HL-60 (cell line): ENCODE results near the gene HHAT.

Experiments used
- GABPA ChIP-seq: IDR thresholded peaks from 2 replicates; pipeline ENCODE4 v1.6.1; 2012; ENCODE audit warnings: low read depth
- TF ChIP-seq, protein P1 (sequence below): IDR thresholded peaks from 2 replicates; pipeline ENCODE4 v1.6.1; 2012; ENCODE audit warnings: low read depth; ENCODE audit not compliant: insufficient replicate concordance

DNA sequence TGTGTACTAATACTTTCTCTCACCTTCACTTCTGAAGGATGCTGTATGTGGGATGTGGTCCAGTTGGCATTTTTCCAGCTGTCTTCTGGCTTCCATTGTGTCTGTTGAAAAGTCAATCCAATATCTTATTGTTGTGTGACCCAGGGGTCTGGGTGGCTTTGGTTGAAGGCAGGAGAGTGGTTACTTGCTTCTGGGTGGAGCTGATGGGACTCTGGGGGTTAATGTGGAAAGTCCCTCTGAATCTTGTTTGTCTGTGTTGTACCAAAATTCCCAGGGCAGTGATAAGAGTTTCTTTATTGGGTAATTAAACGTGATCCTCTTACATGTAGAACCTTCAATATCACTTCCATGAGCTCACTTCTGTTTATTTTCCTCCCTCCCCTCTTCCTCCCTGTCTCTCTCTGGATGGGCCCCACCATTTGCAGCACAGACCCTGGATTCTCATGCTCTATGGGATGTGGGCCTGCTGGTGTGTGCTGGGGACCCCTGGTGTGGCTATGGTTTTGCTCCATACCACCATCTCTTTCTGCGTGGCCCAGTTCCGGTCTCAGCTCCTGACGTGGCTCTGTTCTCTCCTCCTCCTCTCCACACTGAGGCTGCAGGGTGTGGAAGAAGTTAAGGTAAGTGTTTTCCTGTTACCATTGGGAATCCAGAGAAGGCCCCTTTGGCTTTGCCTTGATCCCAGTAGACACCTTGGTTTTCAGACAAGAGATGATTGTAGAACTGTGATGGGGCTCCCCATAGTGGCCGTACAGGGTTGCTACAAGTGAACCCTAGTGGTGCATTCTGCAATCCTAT lies 71.5 kb downstream of the HHAT start:
- TF ChIP-seq, protein P1, sequence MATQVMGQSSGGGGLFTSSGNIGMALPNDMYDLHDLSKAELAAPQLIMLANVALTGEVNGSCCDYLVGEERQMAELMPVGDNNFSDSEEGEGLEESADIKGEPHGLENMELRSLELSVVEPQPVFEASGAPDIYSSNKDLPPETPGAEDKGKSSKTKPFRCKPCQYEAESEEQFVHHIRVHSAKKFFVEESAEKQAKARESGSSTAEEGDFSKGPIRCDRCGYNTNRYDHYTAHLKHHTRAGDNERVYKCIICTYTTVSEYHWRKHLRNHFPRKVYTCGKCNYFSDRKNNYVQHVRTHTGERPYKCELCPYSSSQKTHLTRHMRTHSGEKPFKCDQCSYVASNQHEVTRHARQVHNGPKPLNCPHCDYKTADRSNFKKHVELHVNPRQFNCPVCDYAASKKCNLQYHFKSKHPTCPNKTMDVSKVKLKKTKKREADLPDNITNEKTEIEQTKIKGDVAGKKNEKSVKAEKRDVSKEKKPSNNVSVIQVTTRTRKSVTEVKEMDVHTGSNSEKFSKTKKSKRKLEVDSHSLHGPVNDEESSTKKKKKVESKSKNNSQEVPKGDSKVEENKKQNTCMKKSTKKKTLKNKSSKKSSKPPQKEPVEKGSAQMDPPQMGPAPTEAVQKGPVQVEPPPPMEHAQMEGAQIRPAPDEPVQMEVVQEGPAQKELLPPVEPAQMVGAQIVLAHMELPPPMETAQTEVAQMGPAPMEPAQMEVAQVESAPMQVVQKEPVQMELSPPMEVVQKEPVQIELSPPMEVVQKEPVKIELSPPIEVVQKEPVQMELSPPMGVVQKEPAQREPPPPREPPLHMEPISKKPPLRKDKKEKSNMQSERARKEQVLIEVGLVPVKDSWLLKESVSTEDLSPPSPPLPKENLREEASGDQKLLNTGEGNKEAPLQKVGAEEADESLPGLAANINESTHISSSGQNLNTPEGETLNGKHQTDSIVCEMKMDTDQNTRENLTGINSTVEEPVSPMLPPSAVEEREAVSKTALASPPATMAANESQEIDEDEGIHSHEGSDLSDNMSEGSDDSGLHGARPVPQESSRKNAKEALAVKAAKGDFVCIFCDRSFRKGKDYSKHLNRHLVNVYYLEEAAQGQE, result no peak
- TF ChIP-seq GABPA, result no peak
